Mammary epithelial cell (primary cell): ENCODE data around the gene CD1D.

Experiments used
- EZH2 ChIP-seq: IDR thresholded peaks from 2 replicates; pipeline ENCODE4 v1.6.1; 2012; ENCODE audit warnings: low read length, inconsistent platforms, borderline replicate concordance
- TF ChIP-seq, protein P1 (sequence below), 2 donors: IDR thresholded peaks in 1 of 2; conservative IDR thresholded peaks in 1 of 2; 2 replicates each; pipeline ENCODE4 v1.5.1; 2011 to 2012; ENCODE audit warnings: inconsistent platforms in 2 of 2, low read length in 2 of 2, mild to moderate bottlenecking in 2 of 2, control low read depth in 1 of 2, low read depth in 1 of 2; ENCODE audit not compliant: insufficient read depth in 1 of 2; ENCODE audit errors: extremely low read depth in 1 of 2

DNA sequence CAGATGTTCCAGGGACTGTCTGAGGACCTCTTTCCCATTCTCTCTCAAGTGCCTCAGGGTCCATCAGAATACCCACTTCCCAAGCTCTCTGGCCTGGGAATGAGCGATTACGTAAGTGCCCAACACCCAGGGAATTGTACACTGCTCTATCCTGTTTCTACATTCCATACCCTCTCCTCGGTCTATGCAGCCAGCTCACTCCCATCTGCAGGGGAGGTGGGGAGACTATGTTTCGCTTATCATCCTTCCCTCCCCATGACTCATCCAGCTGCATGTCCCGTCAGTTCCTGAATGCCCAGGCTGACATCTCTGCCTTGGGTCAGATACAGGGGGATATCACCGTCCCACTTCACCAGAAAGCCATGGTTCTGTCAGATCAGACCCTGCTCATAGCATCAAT is 34.5 kb upstream of the CD1D start:
- TF ChIP-seq, protein P1, sequence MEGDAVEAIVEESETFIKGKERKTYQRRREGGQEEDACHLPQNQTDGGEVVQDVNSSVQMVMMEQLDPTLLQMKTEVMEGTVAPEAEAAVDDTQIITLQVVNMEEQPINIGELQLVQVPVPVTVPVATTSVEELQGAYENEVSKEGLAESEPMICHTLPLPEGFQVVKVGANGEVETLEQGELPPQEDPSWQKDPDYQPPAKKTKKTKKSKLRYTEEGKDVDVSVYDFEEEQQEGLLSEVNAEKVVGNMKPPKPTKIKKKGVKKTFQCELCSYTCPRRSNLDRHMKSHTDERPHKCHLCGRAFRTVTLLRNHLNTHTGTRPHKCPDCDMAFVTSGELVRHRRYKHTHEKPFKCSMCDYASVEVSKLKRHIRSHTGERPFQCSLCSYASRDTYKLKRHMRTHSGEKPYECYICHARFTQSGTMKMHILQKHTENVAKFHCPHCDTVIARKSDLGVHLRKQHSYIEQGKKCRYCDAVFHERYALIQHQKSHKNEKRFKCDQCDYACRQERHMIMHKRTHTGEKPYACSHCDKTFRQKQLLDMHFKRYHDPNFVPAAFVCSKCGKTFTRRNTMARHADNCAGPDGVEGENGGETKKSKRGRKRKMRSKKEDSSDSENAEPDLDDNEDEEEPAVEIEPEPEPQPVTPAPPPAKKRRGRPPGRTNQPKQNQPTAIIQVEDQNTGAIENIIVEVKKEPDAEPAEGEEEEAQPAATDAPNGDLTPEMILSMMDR (conservative IDR thresholded peaks at IDR 0.05 in 1 of 2, IDR thresholded peaks at IDR 0.05 in 1 of 2; ENCODE audit: extremely low read depth in 1 of 2, insufficient read depth in 1 of 2, low read depth in 1 of 2, low read length in 2 of 2): no peak
- TF ChIP-seq EZH2: no peak
